GM19099 (cell line): ENCODE data around the gene HOTAIR.

Experiments used
- POLR2A ChIP-seq: IDR thresholded peaks from 3 replicates; pipeline ENCODE4 v1.6.1; 2011; ENCODE audit warnings: low read depth; ENCODE audit not compliant: insufficient read length; ENCODE audit errors: extremely low read depth

HOTAIR gene

DNA sequence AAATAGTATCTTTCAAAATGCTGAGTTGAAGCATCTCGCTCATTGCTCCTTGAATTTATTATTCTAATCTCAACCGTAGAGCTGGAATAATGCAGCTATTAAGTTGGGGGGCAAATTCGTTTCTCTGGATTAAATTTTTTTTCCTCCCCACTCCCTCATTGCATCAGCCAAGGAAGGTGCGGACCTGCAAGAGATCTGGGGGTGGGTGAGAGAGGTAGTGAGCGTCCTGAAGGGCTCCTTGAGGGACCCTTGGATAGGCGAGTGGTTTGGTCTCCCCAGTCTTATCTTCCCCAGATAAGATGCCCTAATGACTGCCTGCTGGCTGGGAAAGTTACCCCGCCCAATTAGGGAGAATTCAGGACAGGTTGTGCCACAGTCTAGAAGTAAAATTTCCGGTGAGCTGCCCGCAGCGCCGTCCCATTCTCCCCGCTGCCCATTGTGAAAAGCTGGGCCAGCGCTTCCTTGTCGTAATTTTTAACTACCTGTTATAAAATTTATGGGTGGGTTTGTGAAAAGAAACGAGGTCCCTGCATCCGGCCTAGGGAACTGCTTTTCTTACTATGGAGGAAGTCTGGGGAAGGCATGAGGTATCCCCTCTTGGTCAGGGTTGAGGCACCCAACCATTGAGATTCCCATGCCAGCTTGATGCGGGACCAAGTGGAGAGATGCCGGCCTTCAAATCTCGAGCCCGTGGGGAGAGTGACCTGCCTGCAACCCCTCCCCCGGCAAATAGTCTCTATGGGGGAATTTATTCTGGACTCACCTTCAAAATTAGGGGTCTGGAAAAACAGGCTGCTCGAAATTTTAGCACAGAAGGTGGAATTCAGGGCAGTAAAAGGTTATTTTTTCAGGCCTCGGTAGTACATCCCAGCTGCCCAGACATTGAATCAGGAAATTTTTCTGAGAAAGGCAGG lies 40.5 kb upstream of the HOTAIR start:
- no peak for TF ChIP-seq POLR2A

DNA sequence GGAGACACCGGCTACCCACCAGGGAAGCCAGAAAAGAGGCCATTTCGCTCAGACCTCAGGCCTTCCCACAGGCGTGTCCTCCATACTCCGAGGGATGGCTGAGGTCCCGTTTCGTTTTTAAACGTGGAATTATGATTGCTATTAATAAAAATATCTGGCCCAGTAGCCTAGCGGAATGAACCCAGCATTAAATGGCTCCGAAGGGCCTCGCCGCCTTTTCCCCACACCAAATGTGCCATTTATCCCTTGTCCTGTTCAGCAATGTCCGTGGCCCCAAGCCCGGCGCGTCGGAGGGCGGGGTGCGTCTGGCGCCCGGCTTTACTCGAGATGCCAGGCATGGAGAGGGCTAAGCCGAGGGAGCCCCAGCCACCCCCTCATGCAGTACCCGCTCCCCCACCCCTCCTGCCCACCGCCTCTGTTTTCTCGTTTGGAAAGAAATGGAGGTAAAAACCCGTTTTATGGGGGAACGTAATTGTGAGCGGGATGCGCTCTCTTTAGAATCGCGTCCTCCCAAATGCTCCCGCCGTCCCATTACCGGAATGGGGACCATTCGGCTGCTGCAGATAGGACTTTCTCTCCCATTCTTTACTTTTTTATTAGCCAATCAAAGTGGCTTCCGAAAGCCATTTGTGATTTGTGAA lies 39.7 kb upstream of the HOTAIR start:
- TF ChIP-seq POLR2A: no peak

DNA sequence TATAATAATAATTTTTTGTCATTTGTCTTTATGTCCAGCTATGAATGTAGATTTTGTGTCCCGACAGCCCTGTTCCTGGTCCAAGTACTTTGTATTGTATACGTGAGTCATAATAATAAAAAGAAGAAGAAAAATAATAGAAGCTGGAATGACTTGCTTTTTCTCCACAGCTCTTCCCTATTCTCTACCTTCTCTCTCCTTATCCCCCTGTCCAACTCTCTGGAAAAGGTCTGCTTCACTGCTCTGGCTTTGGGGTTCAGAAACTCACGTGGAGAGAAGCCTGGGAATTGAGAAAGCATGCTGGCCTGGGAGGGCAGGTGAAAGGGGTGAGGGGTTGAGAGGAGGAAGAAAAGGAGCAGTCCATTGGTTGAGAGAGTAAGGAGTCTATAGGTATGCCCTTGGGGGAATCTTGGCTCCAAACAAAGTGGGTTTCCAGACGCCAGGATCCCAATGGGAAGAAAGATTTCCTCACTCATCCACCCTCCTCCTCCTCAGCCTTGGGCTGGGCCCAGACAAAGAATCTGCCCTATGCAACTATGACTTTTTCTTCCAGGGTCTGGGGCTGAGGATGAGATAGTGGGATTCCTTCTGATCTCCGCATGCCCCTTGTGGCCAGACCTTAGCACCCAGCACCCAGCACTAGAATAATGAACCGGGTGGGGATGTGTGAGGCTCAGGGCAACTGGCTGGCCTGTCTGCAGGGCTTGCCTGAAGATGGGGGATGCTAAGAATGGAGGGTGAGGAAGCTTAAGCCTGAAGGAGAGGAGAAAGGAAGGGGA lies 38.1 kb upstream of the HOTAIR start:
- TF ChIP-seq POLR2A: no peak

DNA sequence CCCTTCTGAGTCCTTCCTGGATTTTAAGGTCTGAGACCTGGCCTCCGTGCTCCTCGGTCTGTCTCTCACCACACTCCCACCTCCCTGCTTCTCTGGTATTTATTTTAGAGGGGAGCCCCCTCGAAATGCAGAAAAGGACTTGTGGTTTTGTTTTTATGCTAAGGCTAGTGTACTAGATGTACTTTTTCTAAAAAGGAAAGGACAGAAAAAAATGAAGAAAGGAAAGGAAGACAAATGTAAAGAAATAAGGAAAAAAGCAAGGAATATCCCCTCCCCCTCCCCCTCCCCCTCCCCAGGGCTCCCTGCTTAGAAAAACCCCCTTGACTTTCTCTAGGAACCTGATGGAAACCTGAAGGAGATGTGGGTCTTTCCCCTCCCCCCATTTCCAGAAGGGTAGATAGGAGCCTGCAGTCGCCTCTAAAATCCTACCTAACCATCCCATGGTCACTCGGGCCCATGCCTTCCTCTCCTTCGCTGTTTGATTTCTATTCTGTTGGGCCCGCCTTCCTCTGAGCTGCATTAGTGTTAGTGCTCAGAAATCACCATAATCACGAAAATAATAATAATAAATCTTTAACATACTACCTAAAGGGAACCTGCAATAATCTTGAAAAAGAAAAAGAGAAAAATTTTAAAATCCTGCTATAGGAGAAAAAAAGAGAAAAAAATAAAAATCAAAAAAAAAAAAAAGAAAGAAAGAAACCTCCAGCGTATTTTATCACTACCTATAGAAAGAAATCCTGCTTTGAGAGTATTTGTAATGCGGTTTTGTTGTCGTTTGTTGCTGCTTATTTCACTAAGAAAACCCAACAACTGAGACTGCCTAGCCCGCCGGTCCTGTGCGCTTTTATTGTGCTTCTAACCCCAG lies 37.1 kb upstream of the HOTAIR start:
- TF ChIP-seq POLR2A: no peak

DNA sequence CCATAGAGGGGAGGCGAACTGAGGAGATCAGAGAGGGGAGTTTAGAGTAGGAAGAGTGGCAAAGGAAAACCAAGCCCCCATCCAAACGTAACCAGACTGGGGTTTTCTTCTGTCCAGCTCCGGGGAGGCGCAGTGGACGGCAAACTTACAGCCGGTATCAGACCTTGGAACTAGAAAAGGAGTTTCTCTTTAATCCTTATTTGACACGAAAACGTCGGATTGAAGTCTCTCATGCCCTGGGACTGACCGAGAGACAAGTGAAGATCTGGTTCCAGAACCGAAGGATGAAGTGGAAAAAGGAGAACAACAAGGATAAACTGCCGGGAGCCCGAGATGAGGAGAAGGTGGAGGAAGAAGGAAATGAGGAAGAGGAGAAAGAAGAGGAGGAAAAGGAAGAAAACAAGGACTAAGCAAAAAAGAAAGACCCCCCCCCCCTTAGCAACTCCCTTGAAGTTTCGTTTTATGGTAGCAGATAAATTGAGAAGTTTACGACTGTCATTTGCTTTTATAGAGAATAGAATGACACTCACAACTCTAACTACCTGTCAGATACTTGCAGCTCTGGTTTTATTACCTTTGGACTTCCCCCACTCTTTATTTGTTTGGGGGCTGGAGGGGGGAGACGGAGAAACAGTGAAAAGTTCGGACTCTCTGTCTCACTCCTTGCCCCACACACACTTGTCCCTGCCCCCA lies 36.4 kb upstream of the HOTAIR start:
- no peak for TF ChIP-seq POLR2A

DNA sequence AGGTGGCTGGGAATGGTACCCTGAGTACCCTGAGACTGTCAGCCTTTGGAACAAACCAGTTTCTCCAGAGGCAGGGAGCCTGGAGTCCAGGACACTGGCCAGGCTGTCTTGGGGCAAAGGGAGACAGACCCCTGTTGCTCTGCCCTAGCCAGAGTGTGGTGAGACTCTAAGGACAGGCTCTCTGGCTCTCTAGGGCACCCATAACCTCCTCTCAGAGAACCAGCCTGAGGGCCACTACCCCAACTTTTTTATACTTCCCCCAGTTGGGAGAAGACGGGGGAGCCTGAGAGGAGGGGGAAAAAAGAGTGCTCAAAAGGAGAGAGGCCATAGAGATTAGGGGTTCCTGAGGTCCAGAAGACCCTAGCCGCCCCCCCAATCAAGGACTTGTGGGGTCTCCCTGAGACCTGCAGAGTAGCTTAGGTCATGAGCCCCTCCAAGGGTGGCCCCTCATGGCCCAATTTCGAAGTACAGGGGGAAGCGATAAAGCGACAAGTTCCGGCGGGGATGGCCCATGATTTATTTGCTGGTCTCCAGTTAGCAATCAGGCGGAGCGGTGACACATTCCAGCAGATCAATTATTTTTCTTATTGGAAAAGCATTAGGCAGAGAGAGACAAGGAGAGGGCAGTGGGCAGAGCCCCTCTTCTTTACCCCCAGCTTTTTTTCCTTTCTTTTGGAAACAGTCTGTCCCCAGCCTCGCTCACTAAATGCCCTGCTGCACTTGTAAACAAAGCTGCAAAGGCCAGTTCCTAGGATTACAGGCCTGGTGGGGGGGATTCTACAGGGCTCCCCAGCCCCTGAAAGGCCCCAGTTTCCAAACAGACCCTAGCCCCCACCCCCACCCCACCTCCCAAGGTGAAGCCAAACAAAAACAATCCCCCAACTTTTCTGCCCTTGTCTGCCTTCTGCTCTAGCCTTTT lies 35.6 kb upstream of the HOTAIR start:
- TF ChIP-seq POLR2A: no peak

DNA sequence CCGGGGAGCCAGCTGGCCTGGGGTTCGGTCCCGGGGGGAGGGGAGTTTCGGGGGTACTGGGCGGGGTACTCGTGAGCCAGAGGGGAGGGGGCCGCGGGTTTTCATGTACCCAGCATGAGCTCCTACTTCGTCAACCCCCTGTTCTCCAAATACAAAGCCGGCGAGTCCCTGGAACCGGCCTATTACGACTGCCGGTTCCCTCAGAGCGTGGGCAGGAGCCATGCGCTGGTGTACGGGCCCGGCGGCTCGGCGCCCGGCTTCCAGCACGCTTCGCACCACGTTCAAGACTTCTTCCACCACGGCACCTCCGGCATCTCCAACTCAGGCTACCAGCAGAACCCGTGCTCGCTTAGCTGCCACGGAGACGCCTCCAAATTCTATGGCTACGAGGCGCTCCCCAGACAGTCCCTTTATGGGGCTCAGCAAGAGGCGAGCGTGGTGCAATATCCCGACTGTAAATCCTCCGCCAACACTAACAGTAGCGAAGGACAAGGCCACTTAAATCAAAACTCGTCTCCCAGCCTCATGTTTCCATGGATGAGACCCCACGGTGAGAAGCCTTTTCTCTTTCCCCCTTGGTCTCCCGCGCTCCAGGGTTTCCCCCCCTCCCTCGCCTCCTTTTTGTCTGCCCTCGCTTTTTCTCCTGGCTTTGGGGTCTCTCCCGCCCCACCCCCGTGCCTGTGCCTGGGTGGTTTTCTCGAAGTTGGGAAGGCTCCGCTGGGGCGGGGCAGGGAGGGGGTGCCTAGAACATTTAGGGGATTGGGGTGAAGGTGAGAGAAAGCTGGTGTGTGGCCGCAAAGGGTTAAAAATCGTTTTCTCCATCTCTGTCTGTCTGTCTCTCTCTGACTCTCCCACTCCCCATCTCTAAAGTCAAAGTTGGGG lies 34.7 kb upstream of the HOTAIR start:
- no peak for TF ChIP-seq POLR2A

DNA sequence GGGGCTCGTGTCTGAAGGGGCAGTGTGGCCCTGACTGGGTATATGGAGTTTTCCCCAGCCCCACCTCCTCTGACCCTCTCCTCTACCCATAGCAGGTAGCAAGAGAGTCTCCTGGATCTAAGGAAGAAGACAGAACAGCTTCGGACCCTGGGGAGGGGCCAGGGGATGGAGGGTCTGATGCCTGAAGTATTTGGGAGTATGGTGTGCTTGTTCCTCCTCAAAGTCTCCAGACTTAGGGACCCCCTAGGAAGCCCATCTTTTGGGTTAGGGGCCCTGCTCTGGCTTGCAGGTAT lies 33.5 kb upstream of the HOTAIR start:
- no peak for TF ChIP-seq POLR2A

DNA sequence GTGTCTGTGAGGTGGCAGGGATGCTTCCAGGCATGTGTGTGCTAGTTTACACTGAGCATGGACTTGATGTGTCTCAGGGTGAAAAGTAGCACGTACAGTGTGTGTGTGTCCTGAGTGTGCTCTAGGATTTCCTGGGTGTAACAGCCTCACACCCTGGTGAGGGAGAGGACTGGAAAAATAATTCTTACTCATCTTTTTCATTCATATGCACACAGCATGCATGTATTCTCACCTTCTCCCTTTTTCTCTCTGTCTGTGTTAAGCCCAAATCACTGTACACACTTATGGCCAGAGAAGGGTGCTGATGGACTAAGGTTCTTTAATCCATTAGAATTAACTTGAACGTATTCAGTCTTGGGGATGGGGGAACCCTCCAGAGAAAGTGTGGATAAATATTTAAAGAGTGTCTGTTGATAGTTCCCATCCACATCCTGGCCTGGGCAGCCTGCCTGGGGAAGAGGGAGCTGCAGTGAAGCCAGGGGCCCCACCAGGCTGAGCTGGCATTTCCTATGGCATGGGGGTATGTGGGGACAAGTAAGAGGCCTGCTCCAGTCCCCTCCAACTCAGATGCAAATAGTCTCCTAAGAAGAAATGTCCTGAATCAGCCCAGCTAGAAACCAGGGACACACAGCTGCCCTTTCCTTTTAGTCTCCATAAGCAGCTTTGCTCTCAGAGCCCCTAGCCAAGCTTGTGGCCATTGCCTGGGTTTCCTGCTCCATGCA lies 32.9 kb upstream of the HOTAIR start:
- no peak for TF ChIP-seq POLR2A

DNA sequence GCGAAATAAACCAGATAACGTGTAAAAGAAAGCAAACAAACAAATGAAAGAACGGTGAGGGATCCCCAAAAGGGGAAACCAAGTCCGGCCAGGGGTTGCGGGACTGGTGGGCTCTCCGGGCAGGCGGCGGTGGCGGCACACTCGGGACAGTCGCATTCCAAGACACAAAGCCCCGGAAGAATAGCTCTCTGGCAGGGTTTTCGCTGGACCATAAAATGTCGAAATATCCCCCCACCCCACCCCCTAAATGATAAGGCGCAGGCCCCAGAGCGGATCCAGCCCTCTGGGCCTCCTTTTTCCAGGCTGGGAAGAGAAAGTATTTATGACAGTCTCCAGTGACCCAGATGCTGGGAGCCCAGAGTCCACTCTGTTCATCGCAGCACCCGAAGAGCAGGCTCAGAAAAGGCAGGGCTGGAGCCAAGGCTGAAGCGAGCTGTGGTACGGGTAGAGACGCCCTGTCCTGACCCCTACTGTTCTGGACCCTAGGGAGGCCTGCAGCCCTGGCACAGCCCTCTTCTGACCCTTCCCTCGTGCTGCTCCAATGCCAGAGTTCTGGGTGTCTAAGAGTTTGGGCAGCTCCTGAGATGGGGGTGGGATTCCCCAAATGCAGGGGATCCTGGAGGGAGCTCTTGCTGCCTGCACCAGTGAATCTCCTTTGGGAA lies 31.9 kb upstream of the HOTAIR start:
- no peak for TF ChIP-seq POLR2A
